Inflammatory macrophage treated with lipopolysaccharide for 4 hours (primary cell): ENCODE results near the gene HP1BP3.
"Not testable (repeated sequence)": the region's sequence is repeated elsewhere in the genome, so short reads cannot be mapped to it uniquely, and the experiment has no call there.

Experiments used
- DNase-seq: peaks from one replicate; pipeline ENCODE4 v3.0.0-alpha.2; 2020

Gene HP1BP3

GRCh38 chr1:20787029-20787839 is at the start of gene HP1BP3:
Gene HP1BP3, minus strand, starts transcription at chr1:20787307. Its CDS starts 6,867 bp downstream, at chr1:20780440.
- peak; percentile 84 for DNase-seq

GRCh38 chr1:20836230-20836629 is 49.1 kb upstream of the HP1BP3 start:
- no peak for DNase-seq

- no peak for DNase-seq
Measured at GRCh38 chr1:20834780-20835179, 47.7 kb upstream of the HP1BP3 start.

- no peak for DNase-seq
Measured at GRCh38 chr1:20834192-20834591, 47.1 kb upstream of the HP1BP3 start.

DNA sequence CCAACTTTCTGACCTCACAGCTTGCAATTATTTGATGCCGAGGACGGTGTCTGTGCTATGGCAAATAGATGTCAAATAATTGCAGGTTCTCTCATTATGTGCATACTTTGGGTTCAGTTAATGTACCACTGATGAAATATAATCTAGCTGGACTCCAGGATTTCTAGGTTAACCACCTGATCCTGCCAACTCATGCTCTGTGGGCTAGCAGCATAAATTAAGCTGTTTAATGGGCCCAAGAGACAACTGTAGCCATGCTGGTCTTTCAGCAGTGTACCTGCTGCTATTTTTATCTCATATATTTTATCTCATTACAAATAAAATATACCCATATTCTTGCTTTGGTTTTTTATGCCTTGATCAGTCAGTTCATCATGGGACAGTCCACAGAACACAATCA is 43.3 kb upstream of the HP1BP3 start:
- no peak for DNase-seq

DNA sequence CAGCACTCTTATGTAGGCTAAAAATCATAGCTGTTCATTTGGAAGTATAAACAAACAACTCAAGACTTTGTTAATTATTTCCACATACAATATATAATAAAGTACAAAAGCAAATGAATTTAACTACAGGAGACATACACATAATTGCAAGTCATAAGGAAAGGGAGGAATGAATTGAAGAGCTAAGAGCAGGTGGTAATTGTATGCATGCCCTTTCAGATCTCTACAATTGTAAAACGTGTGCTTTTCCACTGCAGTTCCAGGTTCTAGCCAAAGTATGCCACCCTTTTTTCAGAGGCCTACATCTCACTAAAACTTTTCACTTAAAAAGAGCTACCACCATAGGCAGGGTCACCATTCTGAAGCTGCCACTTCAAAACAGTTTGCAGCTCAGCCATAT is 42.8 kb upstream of the HP1BP3 start:
- no peak for DNase-seq

DNA sequence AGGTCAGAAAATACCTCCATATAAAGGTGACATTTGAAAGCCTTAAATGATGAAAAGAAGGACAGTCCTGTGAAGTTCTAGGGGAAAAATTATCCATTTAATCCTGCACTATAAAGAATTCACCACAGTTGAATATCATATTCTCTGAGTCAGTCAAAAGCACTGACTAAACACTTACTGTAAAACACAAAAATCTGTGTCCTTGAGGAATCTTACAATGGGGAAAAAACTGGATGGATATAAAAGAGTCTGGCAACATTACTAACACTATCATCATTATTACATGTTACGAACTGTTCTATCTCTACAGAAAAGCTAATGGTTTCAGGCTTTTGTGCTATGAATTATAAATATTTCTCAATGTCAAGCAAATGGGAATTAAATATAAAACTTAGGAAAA is 42.4 kb upstream of the HP1BP3 start:
- no peak for DNase-seq

DNA sequence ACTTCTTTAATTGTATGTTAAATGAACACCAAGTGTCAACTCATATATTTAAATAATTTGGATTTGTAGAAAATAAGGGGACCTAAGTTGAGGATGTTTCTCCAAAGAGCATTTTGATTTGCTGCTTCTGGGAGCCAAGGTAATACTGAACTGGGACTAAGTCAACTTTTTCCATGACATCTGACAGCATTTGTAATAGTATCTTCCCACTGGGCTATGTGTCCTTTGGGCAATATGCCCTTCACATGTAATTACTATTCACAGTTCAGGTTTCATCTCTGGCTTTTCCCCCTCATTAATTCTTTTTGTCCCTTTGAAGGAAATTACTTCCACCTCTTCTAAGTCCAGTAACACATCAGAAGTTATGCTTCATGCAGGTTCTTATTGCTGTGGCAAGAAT is 36.7 kb upstream of the HP1BP3 start:
- no peak for DNase-seq

DNA sequence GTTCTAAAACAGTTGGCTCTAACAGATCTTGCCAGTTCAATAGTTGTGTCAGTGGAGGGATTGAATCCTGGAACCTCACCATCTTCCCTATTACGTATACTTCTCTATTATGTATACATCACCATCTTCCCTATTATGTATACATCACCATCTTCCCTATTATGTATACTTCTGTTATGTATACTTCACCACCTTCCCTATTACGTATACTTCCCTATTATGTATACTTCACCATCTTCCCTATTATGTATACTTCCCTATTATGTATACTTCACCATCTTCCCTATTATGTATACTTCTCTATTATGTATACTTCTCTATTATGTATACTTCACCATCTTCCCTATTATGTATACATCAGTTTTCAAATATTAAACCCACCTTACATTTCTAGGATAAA is 34.4 kb upstream of the HP1BP3 start:
- DNase-seq: peak; percentile 40

- no peak for DNase-seq
Measured at GRCh38 chr1:20819818-20820217, 32.7 kb upstream of the HP1BP3 start.

- no peak for DNase-seq
Measured at GRCh38 chr1:20814534-20814871, 27.4 kb upstream of the HP1BP3 start.

DNA sequence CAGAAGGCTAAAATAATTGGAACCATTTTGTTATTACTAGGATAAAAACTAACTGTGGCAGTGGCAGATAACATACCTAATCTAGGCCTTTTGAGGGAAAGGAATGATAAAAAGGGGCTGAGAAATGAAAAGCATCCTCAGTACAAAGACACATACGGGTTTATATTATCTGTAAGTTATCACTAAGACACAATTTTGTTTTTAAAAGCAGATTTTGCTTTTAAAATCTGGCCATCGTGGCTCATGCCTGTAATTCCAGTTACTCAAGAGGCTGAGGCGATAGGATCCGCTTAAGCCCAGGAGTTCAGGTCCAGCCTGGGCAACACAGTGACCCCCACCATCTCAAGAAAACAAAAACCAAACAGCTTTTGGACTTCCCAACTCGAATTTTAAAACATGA is 24.8 kb upstream of the HP1BP3 start:
- DNase-seq: no peak

DNA sequence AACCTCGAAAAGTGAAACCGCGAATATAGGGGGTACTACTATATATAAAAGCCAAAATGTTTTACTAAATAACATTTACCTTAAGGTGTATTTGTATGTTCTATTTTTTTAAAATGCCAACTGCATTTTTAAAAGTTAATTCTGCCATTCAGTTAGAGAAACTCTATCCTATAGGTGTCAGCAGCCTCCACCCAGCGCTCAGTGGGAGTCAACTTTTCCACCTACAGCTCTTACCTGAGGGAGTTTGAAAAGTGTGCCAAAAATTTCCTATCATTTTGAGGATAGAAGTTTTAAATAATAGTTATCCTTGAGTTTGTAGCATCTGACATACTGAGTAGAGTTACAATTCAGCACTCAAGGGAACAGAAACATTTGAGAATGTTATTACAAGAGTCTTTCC is 6.1 kb upstream of the HP1BP3 start:
- DNase-seq: no peak

DNA sequence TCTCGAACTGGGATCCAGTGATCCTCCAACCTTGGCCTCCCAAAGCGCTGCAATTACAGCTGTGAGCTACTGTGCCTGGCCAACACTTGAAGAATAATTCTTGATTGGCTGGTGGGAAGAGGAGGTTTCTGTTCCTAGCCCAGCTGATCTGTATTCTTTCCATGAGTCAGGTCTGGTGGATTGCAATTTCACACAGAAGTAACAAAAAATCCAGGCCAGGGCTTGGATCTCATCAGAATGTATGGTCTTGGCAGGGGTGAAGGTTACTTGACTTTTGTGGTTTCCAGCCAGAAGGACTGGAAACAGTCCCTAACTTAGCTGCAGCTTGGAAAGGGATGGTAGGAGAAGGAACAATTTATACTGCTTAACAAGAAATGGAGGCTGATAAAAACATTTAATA is 5.1 kb upstream of the HP1BP3 start:
- DNase-seq: no peak

DNA sequence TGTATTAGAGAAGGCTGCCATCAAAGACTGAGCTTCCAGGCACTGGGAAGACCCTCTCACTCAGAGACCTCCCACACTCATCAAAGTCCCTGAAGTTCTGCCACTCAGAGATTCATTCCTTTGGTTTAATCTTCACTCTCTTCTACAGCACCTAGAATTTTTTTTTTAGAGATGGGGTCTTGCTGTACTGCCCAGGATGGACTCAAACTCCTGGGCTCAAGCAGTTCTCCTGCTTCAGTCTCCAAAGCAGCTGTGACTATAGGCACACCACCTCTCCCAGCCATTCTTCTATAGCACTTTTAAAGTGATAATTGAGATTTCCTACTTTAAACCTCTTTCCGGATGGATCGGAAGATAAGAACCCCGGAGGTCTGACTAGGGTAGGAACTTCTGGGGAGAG is 3.7 kb upstream of the HP1BP3 start:
- no peak for DNase-seq

DNA sequence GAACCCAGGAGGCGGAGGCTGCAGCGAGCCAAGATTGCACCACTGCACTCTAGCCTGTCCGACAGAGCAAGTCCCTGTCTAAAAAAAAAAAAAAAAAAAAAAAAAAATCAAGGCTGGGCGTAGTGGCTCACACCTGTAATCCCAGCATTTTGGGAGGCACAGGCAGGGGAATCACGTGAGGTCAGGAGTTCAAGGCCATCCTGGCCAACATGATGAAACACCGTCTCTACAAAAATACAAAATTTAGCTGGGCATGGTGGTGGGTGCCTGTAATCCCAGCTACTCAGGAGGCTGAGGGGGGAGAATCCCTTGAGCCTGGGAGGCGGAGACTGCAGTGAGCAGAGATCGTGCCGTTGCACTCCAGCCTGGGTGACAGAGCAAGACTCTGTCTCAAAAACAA is 2.5 kb upstream of the HP1BP3 start:
- DNase-seq: not testable (repeated sequence)

DNA sequence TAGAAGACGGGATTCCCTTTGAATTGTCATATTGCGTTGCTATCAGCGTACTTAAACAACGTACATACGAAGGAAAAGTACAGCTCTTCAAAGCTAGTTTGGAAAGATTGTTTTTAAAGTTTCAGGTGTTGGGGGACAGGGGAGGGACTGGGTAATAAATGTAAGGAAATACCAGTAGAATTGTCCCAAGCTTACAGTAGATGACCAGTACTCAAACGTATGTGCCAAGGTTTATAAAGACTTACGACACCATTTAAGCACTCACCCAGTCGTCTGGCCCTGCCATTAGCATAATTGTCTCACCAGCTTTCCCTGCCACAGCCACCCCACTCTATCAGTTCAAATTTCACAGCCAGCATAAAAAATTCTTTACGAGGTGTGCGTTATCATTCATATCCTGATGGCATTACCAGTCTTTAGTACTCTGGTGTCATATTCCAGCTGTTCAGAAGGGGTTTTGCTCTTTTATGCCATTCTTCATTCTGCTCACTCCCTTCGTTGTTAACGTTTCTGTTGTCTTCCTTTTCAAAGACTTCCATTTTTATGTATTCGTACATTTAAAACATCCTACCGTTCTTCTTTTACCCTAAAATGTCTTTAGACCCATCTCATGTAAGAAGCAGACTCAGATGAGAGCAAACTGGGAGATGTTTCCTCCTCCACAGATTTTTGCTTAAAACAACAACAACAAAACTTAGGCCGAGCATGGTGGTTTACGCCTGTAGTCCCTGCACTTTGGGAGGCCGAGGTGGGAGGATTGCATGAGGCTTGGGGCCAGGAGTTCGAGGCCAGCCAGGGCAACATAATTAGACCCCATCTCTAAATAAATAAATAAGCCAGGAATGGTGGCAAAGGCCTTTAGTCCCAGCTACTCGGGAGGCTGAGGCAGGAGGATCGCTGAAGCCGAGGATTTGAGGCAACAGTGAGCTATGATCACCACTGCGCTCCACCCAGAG is 1.0 kb upstream of the HP1BP3 start:
- peak; percentile 80 for DNase-seq

DNA sequence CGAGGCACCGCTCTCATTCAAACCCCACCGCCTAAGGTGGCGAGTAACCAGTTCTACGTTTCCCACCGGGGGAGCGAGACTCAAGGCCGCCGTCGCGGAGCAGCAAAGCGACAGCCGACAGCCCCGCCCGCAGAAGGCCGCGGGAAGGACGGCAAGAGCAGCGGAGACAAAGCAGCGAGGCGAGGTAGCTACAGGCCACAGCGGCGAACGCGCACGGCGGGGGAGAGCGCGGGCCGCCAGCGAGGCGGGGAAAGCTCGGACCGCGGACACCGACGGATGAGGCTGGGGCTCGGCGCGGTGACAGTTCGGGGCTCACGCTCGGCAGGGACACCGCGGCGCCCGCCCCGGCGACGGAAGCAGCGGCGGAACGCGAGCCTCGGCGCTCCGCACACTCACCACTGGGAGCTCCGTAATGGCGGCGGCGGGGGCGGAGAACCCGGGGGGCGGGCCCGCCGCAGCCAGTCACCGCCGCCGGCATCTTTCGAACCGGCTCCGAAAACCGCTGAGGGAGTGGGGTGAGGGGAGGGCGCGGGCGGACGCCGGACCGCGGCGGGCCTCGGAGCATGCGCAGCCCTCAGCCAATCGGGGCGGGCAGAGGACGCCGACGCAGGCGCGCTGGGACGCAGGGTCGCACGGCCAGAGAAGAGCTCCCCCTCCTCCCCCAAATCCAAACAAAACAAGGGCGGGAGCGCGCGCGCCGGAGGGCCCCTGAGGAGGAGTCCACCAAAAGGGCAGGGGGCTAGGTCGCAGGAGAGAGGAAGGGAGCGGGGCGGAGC is 666 bp downstream of the HP1BP3 start:
- peak; percentile 95 for DNase-seq

DNA sequence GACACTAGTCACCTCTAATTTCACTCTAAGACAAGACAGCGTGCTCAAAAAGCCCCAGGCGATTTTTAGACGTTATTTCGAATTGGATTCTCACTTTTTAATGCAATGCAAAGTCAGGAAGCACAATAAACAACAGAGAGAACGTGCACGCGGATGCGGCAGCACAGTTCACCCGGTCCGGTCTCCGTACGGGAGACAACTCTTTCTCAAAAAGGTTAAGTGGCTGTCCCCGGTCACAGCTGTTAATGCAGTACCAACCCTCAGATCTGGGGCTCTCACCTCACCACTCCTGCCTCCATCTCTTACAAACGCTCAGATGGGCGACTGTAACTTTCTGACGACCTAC is 1.2 kb downstream of the HP1BP3 start:
- DNase-seq: peak; percentile 6

DNA sequence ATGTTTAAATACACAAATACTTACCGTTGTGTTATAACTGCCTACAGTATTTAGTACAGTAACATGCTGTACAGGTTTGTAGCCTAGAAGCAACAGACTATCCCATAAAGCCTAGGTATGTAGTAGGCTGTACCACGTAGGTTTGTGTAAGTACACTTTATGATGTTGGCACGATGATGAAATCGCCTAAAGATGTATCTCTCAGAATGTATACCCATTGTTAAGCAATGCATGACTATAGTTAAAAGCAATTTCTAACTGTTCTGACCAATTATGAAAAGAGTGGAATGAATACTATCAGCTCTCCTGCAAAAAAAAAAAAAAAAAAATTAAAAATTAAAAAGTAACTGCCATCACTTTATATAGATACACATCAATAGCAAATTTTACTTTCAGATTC is 11.4 kb downstream of the HP1BP3 start:
- DNase-seq: no peak

DNA sequence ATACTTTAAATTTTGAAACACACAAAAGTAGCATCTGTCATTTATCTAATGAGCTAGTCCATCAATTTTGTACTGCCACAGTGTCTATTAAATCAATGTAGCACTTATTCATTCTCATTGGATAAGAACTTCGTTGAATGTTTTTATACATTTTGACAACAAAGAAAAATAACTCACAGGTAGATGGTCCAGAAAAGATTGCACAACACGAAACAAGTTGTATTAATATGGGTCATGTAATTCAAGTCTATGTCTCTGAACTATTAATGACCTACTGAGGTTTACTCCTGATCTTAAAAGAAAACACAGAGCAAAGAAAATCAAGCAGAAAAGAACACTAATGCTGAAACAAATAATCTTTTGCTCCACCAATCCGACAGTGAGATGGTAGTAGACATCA is 15.3 kb downstream of the HP1BP3 start:
- no peak for DNase-seq

DNA sequence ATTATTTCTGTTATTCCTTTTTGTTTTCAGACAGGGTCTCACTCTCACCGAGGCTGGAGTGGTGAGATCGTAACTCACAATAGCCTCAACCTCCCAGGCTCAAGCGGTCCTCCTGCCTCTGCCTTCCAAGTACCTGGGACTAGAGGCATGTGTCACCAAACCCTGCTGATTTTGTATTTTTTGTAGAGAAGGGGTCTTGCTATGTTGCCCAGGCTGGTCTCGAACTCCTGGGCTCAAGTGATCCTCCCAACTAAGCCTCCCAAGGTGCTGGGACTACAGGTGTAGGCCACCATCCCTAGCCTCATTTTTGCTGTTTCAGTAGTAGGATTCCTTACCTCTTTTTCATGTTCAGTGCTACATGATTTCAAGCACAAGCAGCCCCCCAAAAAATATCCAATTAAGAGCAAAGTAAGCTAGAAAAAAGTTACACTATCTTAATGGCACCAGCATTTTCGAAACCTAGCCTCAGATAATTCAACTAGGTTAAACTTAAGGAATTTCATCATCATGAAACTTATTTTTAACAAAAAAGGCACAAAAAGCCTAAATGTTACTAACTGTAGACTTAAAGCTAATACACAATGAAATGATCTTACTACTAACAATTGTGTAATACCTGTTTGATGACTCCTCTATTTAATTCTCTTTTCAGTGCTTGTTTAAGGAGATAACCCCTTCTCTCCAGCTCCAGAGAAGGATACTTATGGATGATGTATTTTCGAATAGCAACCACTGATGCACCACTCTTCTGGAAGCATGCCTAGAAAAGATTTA is 16.6 kb downstream of the HP1BP3 start:
- DNase-seq: no peak

DNA sequence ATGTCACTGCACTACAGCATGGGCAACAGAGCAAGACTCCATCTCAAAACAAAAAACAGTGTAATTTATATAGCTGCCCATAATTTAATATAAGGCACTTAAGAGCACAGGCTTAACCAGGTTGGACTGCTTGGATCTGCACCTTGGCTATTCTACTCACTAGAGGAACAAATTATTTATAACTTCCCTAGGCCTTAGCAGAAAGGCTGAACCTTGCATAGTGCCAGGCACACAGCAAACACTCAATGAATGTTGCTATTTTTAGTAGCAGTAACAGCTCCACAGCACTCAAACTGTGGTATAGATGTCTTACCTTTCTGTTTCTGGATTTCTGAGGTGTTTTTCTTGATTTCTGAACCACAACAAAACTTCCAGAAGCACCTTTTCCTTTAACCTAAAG is 19.8 kb downstream of the HP1BP3 start:
- DNase-seq: no peak
